Measurements from ENCODE around the gene CXCR6.

DNA sequence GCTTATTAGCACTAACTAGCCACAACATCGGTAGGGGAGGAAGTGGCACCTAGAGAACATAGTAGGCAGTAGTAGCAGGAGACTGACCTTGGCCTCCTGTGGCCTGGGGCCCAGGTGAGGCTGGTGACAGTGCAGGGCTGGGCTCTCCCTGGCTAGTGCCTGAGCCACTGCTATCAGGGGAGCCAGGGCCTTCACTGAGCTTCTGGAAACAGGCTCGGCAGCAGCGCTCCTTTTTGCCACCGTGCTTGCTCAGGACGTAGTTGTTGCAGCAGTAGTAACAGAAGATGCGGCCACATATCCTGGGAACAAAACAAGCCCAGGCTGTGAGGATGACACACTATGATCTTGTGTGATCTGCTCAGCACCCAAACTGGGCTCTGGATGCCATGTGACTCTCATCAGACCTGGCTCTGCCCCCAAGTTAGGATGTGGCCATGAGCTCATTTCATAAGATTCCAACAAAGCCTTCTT lies 15.1 kb downstream of the CXCR6 start:
- TF ChIP-seq, protein P1, sequence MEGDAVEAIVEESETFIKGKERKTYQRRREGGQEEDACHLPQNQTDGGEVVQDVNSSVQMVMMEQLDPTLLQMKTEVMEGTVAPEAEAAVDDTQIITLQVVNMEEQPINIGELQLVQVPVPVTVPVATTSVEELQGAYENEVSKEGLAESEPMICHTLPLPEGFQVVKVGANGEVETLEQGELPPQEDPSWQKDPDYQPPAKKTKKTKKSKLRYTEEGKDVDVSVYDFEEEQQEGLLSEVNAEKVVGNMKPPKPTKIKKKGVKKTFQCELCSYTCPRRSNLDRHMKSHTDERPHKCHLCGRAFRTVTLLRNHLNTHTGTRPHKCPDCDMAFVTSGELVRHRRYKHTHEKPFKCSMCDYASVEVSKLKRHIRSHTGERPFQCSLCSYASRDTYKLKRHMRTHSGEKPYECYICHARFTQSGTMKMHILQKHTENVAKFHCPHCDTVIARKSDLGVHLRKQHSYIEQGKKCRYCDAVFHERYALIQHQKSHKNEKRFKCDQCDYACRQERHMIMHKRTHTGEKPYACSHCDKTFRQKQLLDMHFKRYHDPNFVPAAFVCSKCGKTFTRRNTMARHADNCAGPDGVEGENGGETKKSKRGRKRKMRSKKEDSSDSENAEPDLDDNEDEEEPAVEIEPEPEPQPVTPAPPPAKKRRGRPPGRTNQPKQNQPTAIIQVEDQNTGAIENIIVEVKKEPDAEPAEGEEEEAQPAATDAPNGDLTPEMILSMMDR (IDR thresholded peaks at IDR 0.05; ENCODE audit: low read depth, low read length, poor library complexity, severe bottlenecking): no peak
- no peak for TF ChIP-seq EZH2phosphoT487 (IDR thresholded peaks at IDR 0.05; ENCODE audit: borderline replicate concordance, low read length)

All from DOHH2 (cell line).